ENCODE data around the gene GOLGA8M.
"Not testable (repeated sequence)": the region's sequence is repeated elsewhere in the genome, so short reads cannot be mapped to it uniquely, and the experiment has no call there.

GRCh38 chr15:28719626-28720025 lies 7.4 kb upstream of the GOLGA8M start:
- not testable (repeated sequence) for TF ChIP-seq SMC3 (IDR thresholded peaks at IDR 0.05; ENCODE audit: low read depth, low read length); CTCF (conservative IDR thresholded peaks at IDR 0.05; ENCODE audit: low read depth, low read length); POLR2A (IDR thresholded peaks at IDR 0.05; ENCODE audit: low read depth, low read length); BHLHE40 (IDR thresholded peaks at IDR 0.05; ENCODE audit: low read depth, low read length); USF2 (IDR thresholded peaks at IDR 0.05; ENCODE audit: low read depth, low read length); CEBPB (IDR thresholded peaks at IDR 0.05; ENCODE audit: low read depth, low read length); ELK1 (IDR thresholded peaks at IDR 0.05; ENCODE audit: borderline replicate concordance, low read depth, low read length); RCOR1 (IDR thresholded peaks at IDR 0.05; ENCODE audit: insufficient replicate concordance, low read length); CHD1 (IDR thresholded peaks at IDR 0.05; ENCODE audit: low read depth, low read length); MXI1 (IDR thresholded peaks at IDR 0.05; ENCODE audit: borderline replicate concordance, low read depth, low read length); MAFK (IDR thresholded peaks at IDR 0.05; ENCODE audit: low read depth, low read length); FOS (IDR thresholded peaks at IDR 0.05; ENCODE audit: low read depth, low read length)

All from IMR-90 (cell line).